ENCODE measurements around the gene PGS1. TPM values are rescaled to one million over a fixed set of nuclear protein-coding genes. Genes with fewer than 3 reads are reported as not detected.

The PGS1 gene
- total RNA-seq, 1 experiment from 2014 or later, result 42.6 TPM

DNA sequence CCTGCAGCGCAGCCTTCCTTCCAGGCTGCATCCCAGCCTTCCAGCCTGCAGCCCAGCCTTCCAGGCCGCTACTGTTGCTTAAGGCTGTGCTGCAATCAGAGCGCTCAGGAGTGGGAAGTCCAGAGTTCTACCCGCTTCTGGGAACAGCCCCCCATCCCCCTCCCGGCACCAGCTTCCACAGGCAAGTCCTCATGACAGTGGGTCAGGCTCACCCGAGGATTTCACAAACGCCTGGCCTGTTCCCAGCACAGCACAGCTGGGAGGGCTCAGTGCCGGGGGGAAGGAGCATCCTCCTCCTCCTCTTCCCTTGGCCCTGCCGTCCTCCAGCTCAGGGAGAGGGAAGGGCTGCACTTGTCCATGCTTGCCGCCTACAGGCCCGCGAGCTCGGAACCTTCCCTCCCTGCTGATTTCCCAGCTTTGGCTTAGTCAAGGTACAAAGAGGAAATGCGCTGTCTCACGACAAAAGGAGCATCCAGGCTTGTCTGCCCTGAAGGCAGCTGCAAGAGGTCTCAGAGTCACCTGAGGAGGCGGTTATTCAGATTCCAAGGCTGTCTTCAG, 26.9 kb upstream of the PGS1 start:
- H3K4me3 Mint-ChIP-seq (ENCODE audit: low read depth, unreplicated experiment), result no peak overlapping the region
- TF ChIP-seq, protein P1, sequence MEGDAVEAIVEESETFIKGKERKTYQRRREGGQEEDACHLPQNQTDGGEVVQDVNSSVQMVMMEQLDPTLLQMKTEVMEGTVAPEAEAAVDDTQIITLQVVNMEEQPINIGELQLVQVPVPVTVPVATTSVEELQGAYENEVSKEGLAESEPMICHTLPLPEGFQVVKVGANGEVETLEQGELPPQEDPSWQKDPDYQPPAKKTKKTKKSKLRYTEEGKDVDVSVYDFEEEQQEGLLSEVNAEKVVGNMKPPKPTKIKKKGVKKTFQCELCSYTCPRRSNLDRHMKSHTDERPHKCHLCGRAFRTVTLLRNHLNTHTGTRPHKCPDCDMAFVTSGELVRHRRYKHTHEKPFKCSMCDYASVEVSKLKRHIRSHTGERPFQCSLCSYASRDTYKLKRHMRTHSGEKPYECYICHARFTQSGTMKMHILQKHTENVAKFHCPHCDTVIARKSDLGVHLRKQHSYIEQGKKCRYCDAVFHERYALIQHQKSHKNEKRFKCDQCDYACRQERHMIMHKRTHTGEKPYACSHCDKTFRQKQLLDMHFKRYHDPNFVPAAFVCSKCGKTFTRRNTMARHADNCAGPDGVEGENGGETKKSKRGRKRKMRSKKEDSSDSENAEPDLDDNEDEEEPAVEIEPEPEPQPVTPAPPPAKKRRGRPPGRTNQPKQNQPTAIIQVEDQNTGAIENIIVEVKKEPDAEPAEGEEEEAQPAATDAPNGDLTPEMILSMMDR (IDR thresholded peaks at IDR 0.05; ENCODE audit: unreplicated experiment), result no peak
- peaks cover 63% of the 10 kb centered on the region for H3K4me1 Mint-ChIP-seq (ENCODE audit: low read depth, unreplicated experiment)
- no peaks in the 10 kb centered on the region for H3K9me3 Mint-ChIP-seq (ENCODE audit: low read depth, unreplicated experiment)
- no peaks in the 10 kb centered on the region for H3K27me3 Mint-ChIP-seq (ENCODE audit: unreplicated experiment)
- peaks cover 36% of the 10 kb centered on the region for H3K36me3 Mint-ChIP-seq (ENCODE audit: insufficient read depth, unreplicated experiment)
- CTCF ChIA-PET, result no interaction called here
- intact Hi-C loops (cut with micrococcal nuclease; ENCODE audit: unreplicated experiment), result no loop called here
- H3K27ac Mint-ChIP-seq (ENCODE audit: unreplicated experiment), result peak overlapping the region; percentile 15
- no TSS peak for BruUV-seq (replicated peaks)
- no peak for DNase-seq

DNA sequence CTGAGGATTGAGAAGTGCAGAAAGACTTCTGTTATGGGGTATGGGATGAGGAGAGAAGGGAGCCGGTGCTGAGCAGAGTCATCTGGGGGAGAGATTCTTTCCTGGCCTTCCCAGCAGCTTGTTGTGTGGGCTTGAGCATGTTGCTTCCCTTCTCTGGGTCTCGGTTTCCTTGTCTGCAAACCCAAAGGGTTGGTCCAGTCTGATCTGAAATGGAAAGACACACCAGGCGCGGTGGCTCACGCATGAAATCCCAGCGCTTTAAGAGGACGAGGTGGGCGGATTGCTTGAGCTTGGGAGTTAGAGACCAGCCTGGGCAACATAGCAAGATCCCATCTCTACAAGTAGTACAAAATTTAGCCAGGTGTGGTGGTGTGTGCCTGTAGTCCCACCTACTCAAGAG, 24.6 kb upstream of the PGS1 start:
- peaks cover 55% of the 10 kb centered on the region for H3K4me1 Mint-ChIP-seq (ENCODE audit: low read depth, unreplicated experiment)
- no peaks in the 10 kb centered on the region for H3K9me3 Mint-ChIP-seq (ENCODE audit: low read depth, unreplicated experiment)
- no peaks in the 10 kb centered on the region for H3K27me3 Mint-ChIP-seq (ENCODE audit: unreplicated experiment)
- H3K36me3 Mint-ChIP-seq (ENCODE audit: insufficient read depth, unreplicated experiment), result peaks cover 55% of the 10 kb centered on the region
- H3K4me3 Mint-ChIP-seq (ENCODE audit: low read depth, unreplicated experiment), result peak overlapping the region; percentile 63
- DNase-seq, result no peak
- CTCF ChIA-PET, result interaction anchor here (0.6 kb wide), 1 partner anchor 33 kb away, joined by 3 read pairs; no protein-coding TSS in a partner anchor
- TF ChIP-seq, protein P1 (IDR thresholded peaks at IDR 0.05; ENCODE audit: unreplicated experiment), result no peak
- H3K27ac Mint-ChIP-seq (ENCODE audit: unreplicated experiment), result peak overlapping the region; percentile 81
- BruUV-seq (replicated peaks), result no TSS peak
- intact Hi-C loops (cut with micrococcal nuclease; ENCODE audit: unreplicated experiment), result no loop called here

DNA sequence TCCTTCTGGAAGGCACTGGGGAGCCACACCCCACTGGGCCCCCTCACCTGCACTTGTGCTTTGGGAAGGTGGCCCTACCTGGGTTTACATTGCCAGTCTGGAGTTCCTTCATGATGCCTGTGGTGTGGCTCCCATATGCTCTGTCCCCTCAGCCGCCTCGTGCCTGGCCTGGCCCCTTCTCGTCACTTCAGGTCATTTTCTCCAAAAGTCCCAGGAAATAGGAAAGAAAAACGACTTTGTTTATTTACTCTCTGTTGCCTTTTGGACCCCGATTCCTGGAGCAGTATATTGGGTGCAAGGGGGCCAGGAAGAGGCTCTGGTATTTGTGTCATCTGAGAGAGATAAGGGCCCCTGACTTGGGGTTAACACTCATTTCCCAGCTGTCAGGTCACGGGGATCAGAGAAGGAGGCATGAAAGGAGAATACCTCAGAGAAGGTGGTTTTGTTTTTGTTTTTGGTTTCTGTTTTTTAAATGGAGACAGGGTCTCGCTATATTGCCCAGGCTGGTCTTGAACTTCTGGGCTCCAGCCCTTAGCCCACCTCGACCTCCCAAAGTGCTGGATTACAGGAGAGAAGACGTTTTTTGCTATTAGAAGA, 23.3 kb upstream of the PGS1 start:
- BruUV-seq (replicated peaks), result no TSS peak

DNA sequence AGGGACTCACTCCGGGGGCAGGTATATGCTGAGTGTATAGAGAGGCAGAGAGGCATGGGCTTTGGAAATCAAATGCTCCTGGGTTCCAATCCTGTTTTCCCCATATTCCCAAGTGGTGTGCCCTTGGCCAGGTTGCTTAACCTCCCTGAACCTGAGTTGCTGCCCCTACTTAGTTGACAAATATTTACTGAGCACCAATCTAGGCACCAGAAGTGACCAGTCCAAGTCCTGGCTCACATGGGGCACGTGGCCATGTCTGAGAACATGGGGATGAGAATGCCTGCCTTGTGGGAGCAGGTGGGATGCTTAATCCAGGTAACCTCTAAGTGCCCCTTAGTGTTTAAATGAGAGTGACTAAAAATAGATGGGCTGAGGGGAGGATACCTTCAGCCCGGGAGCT, 22.7 kb upstream of the PGS1 start:
- Mint-ChIP-seq H3K27ac (ENCODE audit: unreplicated experiment) (peak overlapping the region; percentile 46), H3K9me3 (ENCODE audit: low read depth, unreplicated experiment) (no peaks in the 10 kb centered on the region), H3K27me3 (ENCODE audit: unreplicated experiment) (no peaks in the 10 kb centered on the region), H3K36me3 (ENCODE audit: insufficient read depth, unreplicated experiment) (peaks cover 70% of the 10 kb centered on the region), H3K4me1 (ENCODE audit: low read depth, unreplicated experiment) (peaks cover 38% of the 10 kb centered on the region), H3K4me3 (ENCODE audit: low read depth, unreplicated experiment) (peak overlapping the region; percentile 86)
- DNase-seq, result no peak
- BruUV-seq (replicated peaks), result no TSS peak
- intact Hi-C loops (cut with micrococcal nuclease; ENCODE audit: unreplicated experiment), result loop anchor here (5.0 kb wide), 1 partner anchor 38 kb away; no protein-coding TSS in a partner anchor
- CTCF ChIA-PET, result interaction anchor here (1.1 kb wide), 1 partner anchor 38 kb away, joined by 10 read pairs; no protein-coding TSS in a partner anchor
- TF ChIP-seq, protein P1 (IDR thresholded peaks at IDR 0.05; ENCODE audit: unreplicated experiment), result no peak

More for the DNA sequence above, 23.3 kb upstream of the PGS1 start:
- CTCF ChIA-PET, result no interaction called here
- Mint-ChIP-seq H3K36me3 (ENCODE audit: insufficient read depth, unreplicated experiment) (peaks cover 68% of the 10 kb centered on the region), H3K4me3 (ENCODE audit: low read depth, unreplicated experiment) (peak overlapping the region; percentile 86), H3K27ac (ENCODE audit: unreplicated experiment) (peak overlapping the region; percentile 46), H3K27me3 (ENCODE audit: unreplicated experiment) (no peaks in the 10 kb centered on the region), H3K9me3 (ENCODE audit: low read depth, unreplicated experiment) (no peaks in the 10 kb centered on the region), H3K4me1 (ENCODE audit: low read depth, unreplicated experiment) (peaks cover 44% of the 10 kb centered on the region)
- no peak for DNase-seq
- intact Hi-C loops (cut with micrococcal nuclease; ENCODE audit: unreplicated experiment), result loop anchor here (5.0 kb wide), 1 partner anchor 38 kb away; no protein-coding TSS in a partner anchor
- TF ChIP-seq, protein P1 (IDR thresholded peaks at IDR 0.05; ENCODE audit: unreplicated experiment), result no peak

All from Calu3 (cell line).